GM19395 (cell line): ENCODE data around the gene FOXRED1.

ENCODE experiments used
- ATAC-seq: cut with Tn5 transposase; IDR thresholded peaks from one replicate; pipeline ENCODE4 v1.9.1; 2021; ENCODE audit warnings: mild to moderate bottlenecking, moderate library complexity; ENCODE audit not compliant: unreplicated experiment

FOXRED1 gene

GRCh38 chr11:126310992-126311310, 42.0 kb downstream of the FOXRED1 start:
- ATAC-seq, result no peak

DNA sequence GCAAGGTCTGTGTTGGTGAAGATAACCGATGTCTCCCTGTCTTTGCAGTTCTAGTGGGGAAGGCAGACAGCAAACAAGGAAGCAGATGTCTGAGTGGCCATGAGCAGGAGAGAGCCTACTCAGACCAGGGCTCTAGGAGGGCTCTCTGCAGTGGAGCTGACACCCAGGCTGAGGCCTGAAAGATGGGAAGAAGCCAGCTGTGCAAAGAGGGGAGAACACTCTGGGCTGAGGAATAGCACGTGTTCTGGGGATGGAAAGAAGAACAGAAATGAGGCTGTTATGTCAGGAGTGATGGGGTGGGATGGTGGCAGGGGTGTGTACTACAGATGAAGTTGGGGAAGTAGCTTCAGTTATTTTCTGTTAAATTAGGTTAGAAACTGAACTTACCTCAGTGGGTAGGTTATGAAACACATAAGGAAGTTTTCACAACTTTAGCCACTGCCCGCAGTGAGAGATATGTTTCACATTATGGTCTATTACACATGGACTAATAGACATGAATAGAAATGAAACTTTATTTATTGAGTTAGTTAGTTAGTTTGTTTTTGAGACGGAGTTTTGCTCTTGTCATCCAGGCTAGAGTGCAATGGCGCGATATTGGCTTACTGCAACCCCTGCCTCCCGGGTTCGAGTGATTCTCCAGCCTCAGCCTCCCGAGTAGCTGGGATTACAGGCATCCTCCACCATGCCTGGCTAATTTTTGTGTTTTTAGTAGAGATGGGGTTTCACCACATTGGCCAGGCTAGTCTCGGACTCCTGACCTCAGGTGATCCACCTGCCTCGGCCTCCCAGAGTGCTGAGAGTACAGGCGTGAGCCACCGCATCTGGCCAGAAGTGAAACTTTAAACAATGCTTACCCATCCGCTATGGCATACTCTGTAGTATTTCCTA, 42.7 kb downstream of the FOXRED1 start:
- ATAC-seq, result peak; percentile 80

GRCh38 chr11:126312961-126313360, 44.0 kb downstream of the FOXRED1 start:
- no peak for ATAC-seq

DNA sequence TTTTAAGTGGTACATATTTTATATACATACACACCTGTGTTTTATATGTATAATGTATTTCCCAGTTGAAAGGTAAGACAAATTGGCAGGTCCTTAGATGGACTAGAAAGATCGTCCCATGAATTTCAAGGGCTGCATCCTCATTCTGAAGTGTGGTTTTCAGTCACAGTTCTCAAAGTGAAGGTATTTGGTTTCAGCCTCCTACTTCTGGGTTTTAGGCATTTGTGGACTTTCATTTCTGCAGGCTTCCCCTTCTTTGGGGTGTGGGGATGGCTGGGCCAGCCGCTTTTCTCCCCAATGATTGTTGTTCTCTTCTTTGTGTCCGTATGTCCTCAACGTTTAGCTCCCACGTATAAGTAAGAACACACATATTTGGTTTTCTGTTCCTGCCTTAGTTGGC, 44.9 kb downstream of the FOXRED1 start:
- ATAC-seq, result peak; percentile 17

DNA sequence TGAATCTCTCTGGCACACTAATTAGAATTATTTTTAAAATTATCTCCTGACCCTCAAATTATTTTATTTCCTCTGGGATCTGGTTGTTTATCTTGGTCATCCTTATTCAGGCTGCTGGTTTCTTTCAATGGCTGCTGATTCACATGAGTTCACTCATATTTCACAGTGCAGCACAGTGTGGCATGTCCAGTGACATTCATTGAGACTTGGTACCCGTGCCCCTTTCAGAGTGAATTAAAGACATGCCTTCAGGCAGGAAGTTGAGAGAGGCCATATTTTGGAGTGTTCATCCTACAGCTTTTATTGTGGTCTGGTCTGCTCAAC, 48.4 kb downstream of the FOXRED1 start:
- ATAC-seq, result no peak

GRCh38 chr11:126317756-126318573, 49.0 kb downstream of the FOXRED1 start:
- ATAC-seq, result peak; percentile 41

DNA sequence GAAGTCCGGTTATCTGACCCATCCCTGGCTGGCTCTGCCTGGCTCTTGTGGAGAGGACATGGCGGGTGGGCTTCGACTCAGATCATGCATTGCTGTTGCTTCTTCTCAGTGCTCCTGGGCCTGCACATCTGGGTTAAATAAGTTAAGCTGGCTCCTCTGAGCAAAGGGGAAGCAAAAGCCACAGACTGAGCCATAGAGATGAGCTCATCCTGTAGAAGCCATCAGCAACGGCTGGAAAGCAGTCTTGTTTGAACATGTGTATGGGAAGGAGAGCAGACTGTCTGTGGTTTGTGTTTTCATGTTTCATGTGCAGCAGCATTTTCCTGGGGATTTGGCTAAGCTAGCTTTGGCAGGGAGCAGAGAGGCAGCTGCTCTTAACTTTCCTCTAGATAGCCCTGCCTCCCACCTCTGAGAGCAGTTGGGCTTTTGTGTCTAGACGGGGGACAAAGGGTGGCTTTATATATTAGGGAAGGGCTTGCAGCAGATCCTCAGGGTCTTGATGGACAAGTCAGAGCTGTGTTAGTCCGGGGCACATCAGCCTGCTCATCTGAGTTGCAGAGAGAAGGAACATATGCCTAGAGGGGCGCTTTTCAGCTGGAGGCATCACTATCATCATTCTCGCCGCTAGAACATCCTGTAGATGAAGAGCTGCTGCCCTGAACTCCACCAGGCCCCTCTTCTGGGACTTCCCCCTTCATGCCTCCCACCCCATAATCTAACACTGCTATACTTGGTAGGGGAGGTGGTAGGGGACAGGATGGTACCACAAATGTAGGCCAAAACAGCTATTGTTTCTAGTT, 49.8 kb downstream of the FOXRED1 start:
- ATAC-seq, result peak; percentile 92

GRCh38 chr11:126319374-126319740, 50.4 kb downstream of the FOXRED1 start:
- ATAC-seq, result no peak

GRCh38 chr11:126322996-126323395, 54.0 kb downstream of the FOXRED1 start:
- no peak for ATAC-seq

DNA sequence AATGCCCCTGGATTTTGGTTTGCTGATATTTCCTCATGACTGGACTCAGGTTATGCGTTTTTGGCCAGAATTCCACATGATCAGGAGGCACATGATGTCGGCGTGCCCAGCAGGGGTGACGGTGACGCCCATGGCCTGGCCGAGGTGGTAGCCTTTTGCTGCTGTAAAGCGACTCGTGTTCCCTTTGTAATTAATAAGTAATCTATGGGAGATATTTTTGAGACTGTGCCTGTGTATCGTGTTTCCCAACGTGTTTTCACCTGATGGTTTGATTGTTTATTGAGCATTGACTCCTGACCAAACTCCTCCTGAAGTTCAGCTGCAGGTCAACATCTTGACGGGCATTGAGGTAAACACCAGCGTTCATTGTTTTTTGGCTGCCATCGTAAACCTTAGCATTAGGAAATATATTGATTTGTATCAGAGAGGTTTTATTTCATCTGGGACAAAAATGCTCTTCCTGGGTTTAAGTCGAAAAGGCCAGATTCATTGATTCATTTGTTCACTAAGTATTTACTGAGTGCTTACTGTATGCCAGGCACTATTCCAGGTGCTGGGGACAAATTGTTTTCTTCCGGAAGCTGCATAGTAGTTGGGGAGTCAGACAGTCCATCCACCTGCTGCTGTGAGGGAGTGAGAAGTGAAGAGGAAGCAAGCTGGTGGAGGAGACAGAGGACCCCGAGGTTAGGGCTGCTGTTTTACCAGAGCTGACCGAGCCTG, 58.5 kb downstream of the FOXRED1 start:
- ATAC-seq, result no peak
